ENCODE data around the gene PYROXD2. TPM values are rescaled to one million over a fixed set of nuclear protein-coding genes. Genes with fewer than 3 reads are reported as not detected.

The PYROXD2 gene
- total and polyA plus RNA-seq, 10 of the 15 experiments (the other 5 are each of a cell fraction or from before 2014, with no cell fraction given), result 4.8 to 15.8 (median 11.1) TPM

GRCh38 chr10:98415731-98416119 lies 743 bp upstream of the PYROXD2 start (continued):
- TF ChIP-seq PKNOX1 (IDR thresholded peaks at IDR 0.05) (no peak), NKRF (conservative IDR thresholded peaks at IDR 0.05) (no peak), YBX1 (IDR thresholded peaks at IDR 0.05) (no peak), TBL1XR1 (IDR thresholded peaks at IDR 0.05; ENCODE audit: low read depth, low read length) (no peak), ZNF24 (IDR thresholded peaks at IDR 0.05) (no peak)

GRCh38 chr10:98414578-98414931 lies 427 bp downstream of the PYROXD2 start:
- Histone ChIP-seq H3K27ac (ENCODE audit: control insufficient read depth, insufficient read depth) (peak overlapping the region; percentile 27; the same call in 1 of the 2 replicates), H4K20me1 (ENCODE audit: control insufficient read depth, insufficient read depth) (no peaks in the 10 kb centered on the region), H3K27me3 (replicated peaks in 1 of 2; ENCODE audit: control insufficient read depth in 2 of 2, insufficient read depth in 2 of 2, low read length in 1 of 2) (no peaks in the 10 kb centered on the region), H2AFZ (ENCODE audit: control insufficient read depth, low read depth, low read length) (no peak overlapping the region), H3K36me3 (ENCODE audit: control insufficient read depth in 2 of 2, insufficient read depth in 2 of 2, low read length in 1 of 2) (peaks cover 4 to 5% of the 10 kb centered on the region in 2 experiments; a peak in 2 of 4 replicates), H3K4me3 (peak overlapping the region; percentile 22; the same call in 1 of the 2 replicates), H3K79me2 (ENCODE audit: control insufficient read depth, insufficient read depth, low read length) (no peaks in the 10 kb centered on the region), H3K4me2 (ENCODE audit: control insufficient read depth, insufficient read depth) (peak overlapping the region; percentile 53; the same call in 1 of the 2 replicates), H3K4me1 (ENCODE audit: control insufficient read depth, insufficient read depth, low read length) (peaks cover 18% of the 10 kb centered on the region), H3K9ac (ENCODE audit: control insufficient read depth, insufficient read depth, low read length) (no peak overlapping the region), H3K9me3 (replicated peaks; ENCODE audit: control insufficient read depth, insufficient read depth, low read length) (no peaks in the 10 kb centered on the region)
- SMC1A ChIA-PET (ENCODE audit: uncharacterized antibody, unreplicated experiment), result interaction anchor here (0.8 to 2.0 kb wide), 3 partner anchors 9 to 74 kb away, joined by 3 to 7 read pairs (median 4); no protein-coding TSS in a partner anchor
- DNase-seq (ENCODE audit: low read depth, low spot score) (no peak), FAIRE-seq (no peak), ATAC-seq (peak; percentile 17)
- POLR2A ChIA-PET, result interaction anchor here (0.8 to 1.6 kb wide), 2 partner anchors 9 to 19 kb away, joined by 3 read pairs; no protein-coding TSS in a partner anchor
- TF ChIP-seq CBX3 (IDR thresholded peaks at IDR 0.05; ENCODE audit: borderline replicate concordance, low read depth), result no peak
- TF ChIP-seq PRDM15 (CRISPR knock-in tag; IDR thresholded peaks at IDR 0.05), result no peak
- TF ChIP-seq POLR2AphosphoS2 (IDR thresholded peaks at IDR 0.05; ENCODE audit: low read depth, low read length), result no peak
- 0 out of 2 replicates have a peak, but pooled peaks have one; percentile 15 for TF ChIP-seq EED (IDR thresholded peaks at IDR 0.05; ENCODE audit: low read depth)
- TF ChIP-seq SIN3A (IDR thresholded peaks at IDR 0.05; ENCODE audit: low read depth, low read length), result no peak
- peak in 1 of 2 experiments; percentile 9; a peak in 1 of 3 replicates for TF ChIP-seq EGR1 (IDR thresholded peaks at IDR 0.05; ENCODE audit: borderline replicate concordance in 1 of 2, low read depth in 2 of 2, low read length in 2 of 2)
- no peak for TF ChIP-seq ETV6 (conservative IDR thresholded peaks at IDR 0.05 in 1 of 2, IDR thresholded peaks at IDR 0.05 in 1 of 2; ENCODE audit: borderline replicate concordance in 1 of 2, low read depth in 1 of 2)
- no peak for TF ChIP-seq SP1 (IDR thresholded peaks at IDR 0.05; ENCODE audit: low read depth, low read length)
- no peak for TF ChIP-seq SPI1 (IDR thresholded peaks at IDR 0.05; ENCODE audit: borderline replicate concordance, insufficient read depth, low read depth, low read length)
- TF ChIP-seq POLR2AphosphoS5 (IDR thresholded peaks at IDR 0.05; ENCODE audit: low read length), result no peak
- in situ Hi-C loops (cut with MboI) (no loop called here), intact Hi-C loops (cut with micrococcal nuclease; ENCODE audit: unreplicated experiment) (no loop called here)
- CTCF ChIA-PET, result interaction anchor here (1.0 kb wide), 1 partner anchor 11 kb away, joined by 3 read pairs; no protein-coding TSS in a partner anchor
- BruUV-seq (replicated peaks), result TSS peak; percentile 29
- RAD21 ChIA-PET (ENCODE audit: unreplicated experiment), result interaction anchor here (1.5 kb wide), 1 partner anchor 11 kb away, joined by 7 read pairs; no protein-coding TSS in a partner anchor
- WGBS (ENCODE audit: insufficient coverage, insufficient replicate concordance, low lambda C conversion rate, missing lambda C conversion rate), result 100% methylated on average over 3 of the region's 3 CpGs

Data from GM12878 (cell line).